Activated T-cell treated with anti-CD3 and anti-CD28 coated beads for 48 hours (primary cell): Measurements from ENCODE around the gene CST9L.

Experiments used
- DNase-seq: peaks from one replicate; pipeline ENCODE4 v3.0.0-alpha.2; 2020; ENCODE audit warnings: low read depth

The CST9L gene, protein sequence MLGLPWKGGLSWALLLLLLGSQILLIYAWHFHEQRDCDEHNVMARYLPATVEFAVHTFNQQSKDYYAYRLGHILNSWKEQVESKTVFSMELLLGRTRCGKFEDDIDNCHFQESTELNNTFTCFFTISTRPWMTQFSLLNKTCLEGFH

GRCh38 chr20:23568320-23568970, at the start of gene CST9L:
TSS of gene CST9L (minus strand) at chr20:23568484. CDS start at chr20:23568450, 34 bp downstream.
- DNase-seq: no peak

DNA sequence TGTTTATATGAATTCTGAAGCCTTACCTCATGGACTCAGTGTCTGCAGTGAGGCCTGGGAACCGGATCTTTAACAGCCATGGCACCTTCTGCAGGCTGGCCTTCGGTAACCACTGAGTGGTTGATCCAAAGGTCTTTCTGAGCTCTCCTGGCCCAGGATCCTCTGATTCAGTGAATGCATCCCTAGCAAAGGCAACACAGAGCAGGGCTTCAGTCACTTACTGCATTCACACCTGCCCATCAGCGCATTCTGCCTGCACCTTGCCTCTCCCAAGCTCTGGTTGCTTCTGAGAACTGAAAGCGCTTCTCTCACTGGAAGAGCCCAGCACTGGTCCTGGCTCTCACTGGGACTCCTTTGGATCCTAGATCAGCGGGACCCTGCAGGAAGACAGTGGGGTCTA, 45.9 kb upstream of the CST9L start:
- DNase-seq: no peak

GRCh38 chr20:23613676-23614075, 45.4 kb upstream of the CST9L start:
- DNase-seq: no peak

DNA sequence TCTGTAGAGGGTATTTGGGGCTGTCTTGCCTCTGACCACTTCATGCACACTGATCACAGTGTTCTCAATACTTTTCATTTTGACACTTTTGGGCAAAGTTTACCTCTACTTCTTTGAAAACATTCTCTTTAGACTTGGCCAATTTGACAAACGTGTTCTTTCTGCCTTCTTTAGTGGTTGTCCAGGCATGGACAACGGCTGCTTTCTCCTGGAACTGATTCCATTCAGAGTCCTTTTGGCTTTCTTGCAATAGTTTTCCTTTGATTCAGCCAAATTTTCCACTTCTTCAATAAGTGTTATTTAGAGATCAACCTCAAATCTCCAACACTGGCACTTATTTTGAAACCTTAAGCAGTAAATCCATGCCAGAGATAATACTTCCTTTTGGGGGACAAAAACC, 44.1 kb upstream of the CST9L start:
- DNase-seq: no peak

DNA sequence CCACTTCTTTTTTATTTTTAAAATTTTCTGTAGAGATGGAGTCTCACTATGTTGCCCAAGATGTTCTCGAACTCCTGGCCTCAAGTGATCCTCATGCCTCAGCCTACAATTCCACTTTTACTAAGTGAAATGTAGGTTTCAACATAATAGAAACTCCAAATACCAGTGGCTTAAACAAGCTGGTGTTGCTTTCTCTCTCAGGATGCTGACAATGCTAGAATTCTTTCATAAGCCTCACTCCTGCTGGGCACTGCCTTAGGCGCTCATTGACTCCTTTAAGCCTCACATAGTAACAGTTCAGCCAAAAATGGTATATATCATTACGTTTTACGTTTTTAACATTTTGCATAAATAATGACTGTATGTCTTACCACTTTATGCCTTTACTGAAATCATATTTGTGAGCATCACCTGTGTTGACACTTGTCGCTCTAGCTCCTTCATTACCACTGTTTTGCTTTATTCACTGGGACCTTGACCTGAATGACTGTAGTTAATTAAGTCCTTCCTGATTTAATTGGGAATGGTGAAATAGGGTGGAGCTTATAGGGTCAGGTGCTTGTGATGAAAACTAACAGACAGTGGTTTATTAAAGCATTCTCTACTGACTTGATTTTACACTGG, 41.3 kb upstream of the CST9L start:
- DNase-seq: no peak

- DNase-seq: no peak
Observed at GRCh38 chr20:23608251-23608846, 40.1 kb upstream of the CST9L start.

- no peak for DNase-seq
Observed at GRCh38 chr20:23607497-23608245, 39.4 kb upstream of the CST9L start.

GRCh38 chr20:23606652-23607049, 38.4 kb upstream of the CST9L start:
- peak; percentile 62 for DNase-seq

DNA sequence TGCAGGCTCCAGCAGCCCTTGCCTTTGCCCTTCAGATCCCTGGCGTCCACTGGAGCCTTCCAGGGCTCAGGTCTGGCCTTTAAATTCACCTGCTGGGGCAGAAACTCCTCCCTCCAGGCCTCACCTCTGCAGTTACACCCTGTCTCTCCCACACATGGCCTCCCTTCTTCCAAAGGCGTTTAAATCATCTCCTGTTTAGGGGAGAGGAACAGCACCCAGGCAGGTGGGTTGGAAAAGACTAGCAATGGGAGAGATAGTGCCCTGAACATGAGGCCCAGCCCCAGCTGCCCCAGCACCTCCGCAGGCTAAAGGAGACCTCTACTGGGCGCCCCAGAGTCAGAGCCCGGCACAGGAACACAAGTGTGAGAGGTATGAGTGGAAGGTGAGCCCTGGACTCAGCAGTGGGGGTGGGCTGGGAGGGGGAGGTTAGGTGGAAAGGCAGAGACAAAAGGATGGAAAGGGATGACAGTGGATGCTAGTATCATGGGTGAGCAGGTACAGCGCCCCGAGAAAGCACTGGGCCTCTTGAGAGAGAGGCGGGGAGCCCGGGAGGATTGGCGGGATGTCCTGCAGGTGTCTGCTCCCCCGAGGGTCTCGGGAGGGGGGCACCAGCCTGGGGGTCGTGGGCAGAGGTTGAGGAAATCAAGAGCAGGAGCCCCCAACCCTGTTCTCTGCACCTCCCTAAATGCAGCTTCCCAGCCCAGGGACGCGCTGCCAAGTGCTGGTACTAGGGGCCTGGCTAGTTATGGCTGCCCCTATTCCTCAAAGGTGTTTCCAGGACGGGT, 37.8 kb upstream of the CST9L start, which contains the start of gene CST9:
Gene CST9, minus strand, starts transcription at position 51 of the 785 bp plus-strand sequence. CDS start 53 bp downstream, outside the sequence.
- no peak for DNase-seq

DNA sequence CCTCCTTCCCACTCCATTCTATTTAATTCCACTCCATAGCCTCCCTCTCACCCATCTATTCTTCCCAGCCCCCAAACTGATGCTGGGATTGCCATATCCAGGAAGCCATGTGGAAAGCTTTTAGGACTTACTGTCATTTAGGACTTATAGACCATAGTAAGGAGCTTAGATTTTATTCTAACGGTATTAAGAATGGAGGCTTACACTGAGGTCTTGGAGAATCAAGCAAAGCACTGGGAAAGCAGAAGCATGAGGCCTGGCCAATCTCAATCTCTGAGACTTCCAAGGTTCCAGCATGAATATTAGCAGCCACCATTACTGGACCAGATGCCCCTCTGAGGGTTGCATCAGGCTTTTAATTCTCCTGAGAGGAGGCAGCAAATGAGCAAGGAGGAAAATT, 36.0 kb upstream of the CST9L start:
- DNase-seq: no peak

DNA sequence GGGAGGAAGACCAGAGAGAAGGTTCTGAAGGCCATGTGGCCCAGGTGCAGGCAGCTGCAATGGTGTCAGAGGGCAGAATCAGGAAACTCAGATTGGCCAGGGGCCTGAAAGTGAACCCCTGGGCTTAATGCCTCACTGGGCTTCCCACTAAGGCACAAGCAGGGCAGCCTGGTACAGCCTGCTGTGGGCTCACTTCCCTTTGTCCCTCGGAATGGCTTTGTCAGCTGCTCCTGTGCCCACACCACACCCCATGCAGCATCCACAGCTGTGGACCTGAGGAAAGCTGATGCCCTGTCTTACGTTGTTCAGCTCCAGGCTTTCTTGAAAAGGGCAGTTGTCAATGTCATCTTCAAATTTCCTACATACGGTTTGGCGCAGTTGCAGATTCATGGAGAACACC, 35.0 kb upstream of the CST9L start:
- no peak for DNase-seq

GRCh38 chr20:23602699-23603098, 34.4 kb upstream of the CST9L start:
- no peak for DNase-seq

DNA sequence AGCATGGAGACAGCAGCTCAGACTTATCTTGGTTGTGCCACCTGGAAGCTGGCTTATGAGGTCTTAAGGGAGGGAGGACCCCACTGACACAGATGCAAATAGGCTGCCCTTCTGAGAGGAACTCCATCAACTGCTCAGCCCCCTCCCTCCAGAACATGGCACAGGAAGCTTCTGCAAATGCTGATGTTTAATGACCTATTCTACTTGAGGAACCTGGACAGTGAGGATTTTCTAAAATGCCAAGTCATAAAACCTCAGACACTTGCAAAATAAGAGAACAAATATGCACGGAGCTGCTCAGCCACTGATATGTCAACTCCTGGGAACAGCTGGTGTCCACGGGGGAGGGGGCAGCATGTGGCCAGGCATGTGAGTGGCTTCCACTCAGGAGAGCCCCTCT, 34.0 kb upstream of the CST9L start:
- DNase-seq: no peak

DNA sequence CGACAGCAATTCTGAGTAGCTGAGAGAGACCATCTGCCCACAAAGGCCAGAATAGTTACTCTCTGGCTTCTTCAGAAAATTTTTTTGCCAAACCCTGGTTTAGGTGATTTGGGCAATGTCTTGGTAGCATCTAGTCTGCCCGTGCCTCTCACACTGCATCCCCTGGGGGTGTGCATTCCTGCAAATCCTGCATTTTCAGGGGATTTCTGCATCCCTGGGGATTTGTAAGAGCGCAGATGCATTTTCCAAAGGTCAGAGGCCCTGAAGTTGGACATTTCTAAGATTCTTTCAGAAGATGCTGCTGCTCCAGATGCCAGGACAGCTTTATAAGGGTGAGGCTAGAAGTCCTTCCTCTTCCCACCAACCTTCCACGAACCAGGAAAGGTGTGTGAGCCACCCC, 33.4 kb upstream of the CST9L start:
- DNase-seq: no peak

- no peak for DNase-seq
Observed at GRCh38 chr20:23598481-23598880, 30.2 kb upstream of the CST9L start.

- no peak for DNase-seq
Observed at GRCh38 chr20:23596579-23597250, 28.4 kb upstream of the CST9L start.

DNA sequence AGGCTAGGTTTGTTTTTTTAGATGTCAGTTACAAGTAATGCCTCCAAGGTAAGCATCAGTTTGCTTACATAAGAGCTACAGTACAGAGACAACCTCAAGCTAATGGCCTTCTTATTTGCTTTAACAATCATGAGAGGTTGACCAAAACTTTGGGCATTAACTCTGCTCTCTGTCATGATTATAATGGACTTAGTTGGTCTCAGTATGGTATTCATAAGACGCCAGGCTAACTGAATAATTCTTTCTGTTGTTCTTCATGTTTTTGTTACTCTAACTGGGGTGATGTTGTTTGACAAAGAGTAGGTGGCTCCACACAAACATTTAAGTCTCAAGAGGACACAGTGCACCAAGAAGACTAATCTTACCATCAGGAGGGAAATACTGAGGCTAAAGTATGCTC, 27.7 kb upstream of the CST9L start:
- no peak for DNase-seq

GRCh38 chr20:23588434-23589403, 20.4 kb upstream of the CST9L start:
- DNase-seq: no peak

DNA sequence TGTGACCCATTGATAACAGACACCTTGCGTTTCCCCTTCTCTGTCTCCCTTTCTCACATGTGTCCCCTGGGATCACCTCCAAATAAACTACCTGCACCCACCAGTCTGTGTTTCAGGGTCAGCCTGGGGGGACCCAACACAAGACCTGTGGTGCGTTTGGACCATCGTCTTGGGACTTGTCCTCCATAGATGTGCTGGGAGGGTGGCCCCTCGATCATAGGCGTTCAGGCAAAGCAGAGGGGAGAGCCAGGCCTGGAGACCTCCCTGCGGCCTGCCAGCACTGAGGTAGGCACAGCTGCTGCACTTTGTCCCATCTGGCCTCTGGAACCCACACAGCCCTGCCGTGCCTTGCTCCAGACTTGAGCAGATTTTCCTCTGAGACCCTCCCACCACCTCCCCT, 19.3 kb upstream of the CST9L start:
- DNase-seq: no peak
